Right hindlimb (tissue), 1 donor: ENCODE measurements around the gene ABHD6.
"Not testable (repeated sequence)": the region's sequence is repeated elsewhere in the genome, so short reads cannot be mapped to it uniquely, and the experiment has no call there.

Experiments used
- DNase-seq: peaks from one replicate; pipeline ENCODE4 v3.0.0-alpha.2; 2018

Gene ABHD6

GRCh38 chr3:58243976-58244585 is 6.5 kb downstream of the ABHD6 start:
- DNase-seq = no peak

DNA sequence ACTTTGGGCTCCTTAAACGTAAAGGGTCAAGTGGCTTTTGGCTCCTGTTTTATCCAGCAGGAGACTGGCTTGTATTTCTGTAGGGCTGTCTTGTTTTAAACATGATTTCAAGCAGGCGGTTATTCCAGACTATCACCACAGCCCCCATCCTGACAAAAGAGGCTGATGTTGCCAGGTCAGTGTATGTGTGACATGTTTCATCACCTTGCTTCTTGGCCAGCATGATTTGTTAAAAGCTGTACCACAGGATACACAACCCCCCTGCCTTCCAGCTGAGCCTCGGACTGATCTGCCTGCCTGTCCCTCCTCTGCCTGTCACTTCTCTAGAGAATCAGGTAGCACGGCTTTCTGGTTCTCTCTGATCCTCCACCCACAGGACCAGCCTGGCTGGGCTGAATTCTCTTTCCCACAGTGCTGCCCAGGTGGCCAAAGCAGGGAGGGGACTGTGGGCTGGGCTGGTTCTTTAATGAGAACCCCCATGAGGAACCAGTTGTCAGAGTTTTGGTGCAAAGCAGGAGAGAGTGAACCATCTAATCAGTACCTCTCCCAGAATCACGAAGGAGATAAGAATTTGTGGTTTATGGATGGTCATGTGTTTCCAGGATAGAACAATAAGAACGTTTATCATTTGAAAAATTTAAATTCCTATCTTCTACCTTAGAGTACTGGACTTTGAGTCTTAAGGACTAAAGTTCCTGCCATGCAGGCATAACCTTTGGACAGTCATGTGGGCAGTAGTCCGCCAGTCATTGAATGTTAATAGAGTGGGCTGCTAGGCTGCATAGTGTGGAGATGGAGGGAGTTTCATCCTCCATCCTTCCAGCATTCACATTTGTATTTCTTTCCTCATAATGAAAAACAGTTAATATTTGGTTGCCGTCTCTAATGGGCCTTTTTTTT is 8.8 kb downstream of the ABHD6 start:
- DNase-seq = no peak

- no peak for DNase-seq
These were observed 11.9 kb downstream of the ABHD6 start for GRCh38 chr3:58249358-58250092.

DNA sequence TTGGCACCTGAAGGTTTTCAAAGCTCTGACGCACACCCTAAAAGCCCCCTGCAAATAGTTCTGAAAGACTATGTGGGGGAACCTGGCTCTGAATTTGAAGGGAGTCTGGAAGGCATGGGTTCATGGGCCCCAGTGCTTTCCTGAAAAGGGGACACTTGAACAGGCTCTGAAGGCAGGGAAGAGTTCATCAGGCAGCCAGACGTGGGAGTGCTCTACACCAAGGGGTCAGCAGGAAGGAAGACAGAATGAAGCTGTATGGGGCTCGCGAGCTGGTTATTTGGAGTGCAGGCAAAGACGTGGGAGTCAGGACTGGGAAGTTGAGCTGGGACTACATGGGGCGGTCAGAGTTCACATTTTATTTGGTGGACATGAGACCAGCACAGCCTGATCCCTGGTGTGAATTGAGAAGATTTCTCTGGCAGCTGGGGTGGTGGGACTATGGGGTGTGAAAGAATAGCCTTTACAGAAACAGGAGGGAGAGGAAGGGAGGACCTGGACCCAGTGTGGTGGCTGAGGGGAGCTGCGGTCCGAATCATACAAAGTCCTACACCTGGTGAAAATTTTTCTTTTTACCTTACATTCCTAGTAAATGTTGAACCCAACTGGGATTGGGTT is 12.6 kb downstream of the ABHD6 start:
- DNase-seq = no peak

GRCh38 chr3:58251631-58252035 is 14.0 kb downstream of the ABHD6 start:
- no peak for DNase-seq

- DNase-seq = no peak
These were observed 16.6 kb downstream of the ABHD6 start for GRCh38 chr3:58254144-58254543.

GRCh38 chr3:58256061-58256460 is 18.5 kb downstream of the ABHD6 start:
- no peak for DNase-seq

DNA sequence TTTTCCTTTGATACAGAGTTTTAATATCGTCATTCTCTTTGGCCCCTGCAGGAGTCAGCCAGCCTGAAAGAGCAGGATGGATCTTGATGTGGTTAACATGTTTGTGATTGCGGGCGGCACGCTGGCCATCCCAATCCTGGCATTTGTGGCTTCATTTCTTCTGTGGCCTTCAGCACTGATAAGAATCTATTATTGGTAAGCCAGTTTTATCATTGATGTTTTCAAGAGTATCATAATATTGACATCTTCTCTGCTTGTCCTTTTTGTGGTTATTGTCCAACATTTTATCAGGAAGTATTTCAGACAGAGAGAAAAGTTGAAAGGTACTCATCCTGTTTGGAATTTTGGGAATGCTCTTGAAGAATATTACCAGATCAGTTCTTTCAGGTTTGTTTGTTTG is 18.9 kb downstream of the ABHD6 start:
- no peak for DNase-seq

- no peak for DNase-seq
These were observed 20.9 kb downstream of the ABHD6 start for GRCh38 chr3:58258392-58259055.

GRCh38 chr3:58260261-58260731 is 22.7 kb downstream of the ABHD6 start:
- no peak for DNase-seq

DNA sequence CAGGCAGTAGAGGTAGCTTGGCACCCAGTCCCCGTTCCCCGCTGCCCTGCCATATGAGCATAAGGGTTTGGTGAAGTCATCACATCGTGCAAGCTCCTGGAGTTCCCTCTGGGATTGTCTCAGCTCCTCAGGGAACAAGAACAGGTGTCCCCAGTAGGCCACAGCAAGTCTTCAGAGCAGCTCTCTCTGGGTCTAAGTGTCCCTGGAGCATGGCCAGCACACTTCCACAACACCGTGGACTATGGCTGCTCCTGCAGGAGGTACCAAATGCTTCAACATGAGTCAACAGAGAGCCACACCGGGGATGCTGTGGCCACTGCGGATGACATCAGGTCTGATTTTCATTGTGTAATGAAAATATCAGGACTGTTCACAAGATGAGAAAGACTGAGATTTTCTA is 23.1 kb downstream of the ABHD6 start:
- DNase-seq = no peak

GRCh38 chr3:58261954-58262666 is 24.5 kb downstream of the ABHD6 start:
- no peak for DNase-seq

- DNase-seq = no peak
These were observed 29.0 kb downstream of the ABHD6 start for GRCh38 chr3:58266577-58266976.

- not testable (repeated sequence) for DNase-seq
These were observed 30.0 kb downstream of the ABHD6 start for GRCh38 chr3:58267543-58267942.

GRCh38 chr3:58269356-58269755 is 31.8 kb downstream of the ABHD6 start:
- no peak for DNase-seq

- no peak for DNase-seq
These were observed 32.9 kb downstream of the ABHD6 start for GRCh38 chr3:58270485-58270884.

DNA sequence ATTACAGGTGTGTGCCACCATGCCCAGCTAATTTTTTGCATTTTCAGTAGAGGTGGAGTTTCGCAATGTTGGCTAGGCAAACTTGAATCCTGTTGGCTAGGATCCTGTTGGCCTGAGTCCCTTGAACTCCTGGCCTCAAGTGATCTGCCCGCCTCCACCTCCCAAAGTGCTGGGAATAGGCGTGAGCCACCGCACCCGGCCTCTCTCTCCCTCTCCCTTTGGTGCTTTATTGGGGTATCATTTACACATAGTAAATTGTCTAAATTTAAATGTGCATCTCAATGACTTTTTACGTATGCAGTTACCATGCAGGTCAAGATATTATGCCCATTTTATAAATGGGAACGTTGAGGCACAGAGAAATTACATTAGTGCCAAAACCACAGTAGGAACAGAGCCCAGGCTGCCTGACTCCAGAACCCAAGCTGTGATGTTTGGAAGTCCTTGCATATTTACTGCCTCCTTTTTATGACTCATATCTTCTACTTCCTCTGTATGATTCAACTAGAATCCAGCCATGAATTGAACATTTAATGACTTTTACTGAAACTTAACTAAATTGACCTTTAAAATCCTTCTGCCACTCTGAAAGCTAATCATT is 34.4 kb downstream of the ABHD6 start:
- DNase-seq = no peak

DNA sequence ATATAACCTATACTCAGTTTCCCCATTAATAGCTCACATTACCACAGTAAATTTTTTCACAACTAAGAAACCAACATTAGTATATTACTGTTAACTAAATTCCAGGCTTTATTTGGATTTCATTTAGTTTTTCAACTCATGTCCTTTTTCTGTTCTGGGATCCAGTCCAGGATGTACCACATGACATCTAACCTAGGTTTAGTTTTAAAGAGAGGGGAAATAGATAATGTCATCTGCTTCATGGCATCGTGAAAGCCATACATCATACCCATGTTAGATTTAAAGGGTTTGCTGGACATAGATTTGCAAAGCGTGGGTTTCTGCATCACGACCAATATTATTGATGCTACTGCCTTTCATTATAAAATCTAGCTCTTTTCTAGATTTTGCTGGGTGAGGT is 35.3 kb downstream of the ABHD6 start:
- no peak for DNase-seq

DNA sequence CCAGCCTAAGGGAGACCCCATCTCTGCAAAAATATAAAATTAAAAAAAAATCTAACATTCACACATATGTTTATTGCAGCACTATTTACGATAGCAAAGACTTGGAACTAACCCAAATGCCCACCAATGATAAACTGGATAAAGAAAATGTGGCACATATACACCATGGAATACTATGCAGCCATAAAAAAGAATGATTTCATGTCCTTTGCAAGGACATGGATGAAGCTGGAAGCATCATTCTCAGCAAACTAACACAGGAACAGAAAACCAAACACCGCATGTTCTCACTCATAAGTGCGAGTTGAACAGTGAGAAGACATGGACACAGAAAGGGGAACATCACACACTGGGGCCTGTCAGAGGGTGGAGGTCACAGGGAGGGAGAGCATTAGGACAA is 35.8 kb downstream of the ABHD6 start:
- not testable (repeated sequence) for DNase-seq

DNA sequence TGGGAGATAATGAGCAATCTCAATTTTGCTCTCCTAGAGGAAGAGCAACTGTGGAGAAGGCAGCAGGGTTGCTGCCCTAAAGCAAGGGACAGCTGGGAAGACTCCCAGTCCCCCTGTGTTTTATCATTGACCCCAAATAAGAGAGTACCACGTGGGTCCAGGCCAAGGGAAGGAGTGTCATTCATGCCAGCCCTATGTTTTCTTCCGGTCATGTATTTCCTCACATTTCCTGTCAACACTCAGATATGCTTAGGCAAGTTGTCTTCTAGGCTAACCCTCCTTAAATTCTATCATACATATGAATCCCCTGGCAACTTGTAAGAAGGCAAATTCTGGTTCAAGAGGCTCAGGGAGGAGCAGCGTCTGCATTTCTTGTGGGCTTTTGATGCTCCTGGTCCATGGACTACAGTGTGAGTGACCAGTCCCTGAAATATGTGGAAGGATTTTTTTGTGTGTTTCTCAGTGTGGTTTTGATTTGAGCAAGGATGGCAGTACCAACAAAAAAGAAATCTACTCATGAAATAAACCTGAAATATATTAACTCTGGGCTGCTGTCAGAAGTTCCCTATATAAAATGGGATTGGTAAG is 36.5 kb downstream of the ABHD6 start:
- DNase-seq = no peak

- DNase-seq = no peak
These were observed 43.5 kb downstream of the ABHD6 start for GRCh38 chr3:58281069-58281468.
